Body of pancreas (tissue), 4 donors: Measurements from ENCODE around the gene LCOR. TPM values are rescaled to one million over a fixed set of nuclear protein-coding genes. Genes with fewer than 3 reads are reported as not detected.

ENCODE experiments used
- ATAC-seq: fragments of 150-250 bp; one replicate; pipeline ENCODE4 v1.9.1; 2016
- DNase-seq, 4 donors: peaks; one replicate each; pipeline ENCODE4 v3.0.0-alpha.2; 2019
- H3K27ac ChIP-seq, 4 donors: fragments of 200-600 bp; sonication (generic); 1 replicate in 3 of 4; 2 replicates in 1 of 4; pipeline versions ENCODE4 v1.5.1 to v1.6.1; 2016 to 2019; ENCODE audit warnings: mild to moderate bottlenecking in 1 of 4, mixed read lengths in 1 of 4, moderate library complexity in 1 of 4
- H3K27me3 ChIP-seq, 2 donors: fragments of 200-600 bp; sonication (generic); one replicate each; pipeline ENCODE4 v1.6.0; 2016; ENCODE audit warnings: mild to moderate bottlenecking in 1 of 2
- H3K36me3 ChIP-seq, 2 donors: fragments of 200-600 bp; sonication (generic); replicated peaks in 1 of 2; 2 replicates each; pipeline ENCODE4 v1.5.1; 2016; ENCODE audit warnings: low read depth in 2 of 2; ENCODE audit not compliant: insufficient read depth in 1 of 2
- H3K4me1 ChIP-seq: fragments of 200-600 bp; sonication (generic); one replicate; pipeline ENCODE4 v1.6.0; 2016
- H3K4me3 ChIP-seq, 2 donors: fragments of 200-600 bp; sonication (generic); 1 replicate in 1 of 2; 2 replicates in 1 of 2; pipeline ENCODE4 v1.5.1; 2016 to 2019
- H3K9me3 ChIP-seq, 3 donors: fragments of 200-600 bp; sonication (generic); 1 replicate in 2 of 3; 2 replicates in 1 of 3; pipeline ENCODE4 v1.5.1; 2016
- POLR2A ChIP-seq, 3 donors: fragments of 450-650 bp; IDR thresholded peaks; one replicate each; pipeline ENCODE4 v1.6.1; 2016; ENCODE audit warnings: antibody characterized with exemption in 3 of 3, mild to moderate bottlenecking in 2 of 3
- WGBS, 2 donors: methylation state at CpG; one replicate each; pipeline ENCODE4 v1.1.5; 2017; 5-methylcytosine and 5-hydroxymethylcytosine counted together
- intact Hi-C: fragments of 100-400 bp; cut with DNase I; formaldehyde crosslinking; loops from one replicate; pipeline ENCODE4 v1.15.1; 2023
- total RNA-seq, 2 donors: library from RNA; depleted of rRNA; stranded (reverse); fragments of >200 nt; gene quantifications; one replicate each; pipeline ENCODE4 v1.1.0, GENCODE V29; 2016
- TF ChIP-seq, protein P1 (sequence below), 7 experiments: fragments of 450-650 bp in 4 of 7; fragments of 200-600 bp in 3 of 7; sonication (generic) in 3 of 7; IDR thresholded peaks; one replicate each; pipeline ENCODE4 v1.5.1; 2016 to 2019; ENCODE audit warnings: antibody characterized with exemption in 7 of 7

Gene LCOR
- total RNA-seq, 2 donors from 2014 or later = 34.5 to 35.3 TPM

GRCh38 chr10:97004591-97004990 lies 172.5 kb downstream of the LCOR start:
- WGBS, 2 donors = 76 to 100% methylated on average over 1 to 8 of the region's 10 CpGs
- intact Hi-C loops = no loop called here
- no peak for TF ChIP-seq POLR2A (IDR thresholded peaks at IDR 0.05)
- TF ChIP-seq, protein P1, sequence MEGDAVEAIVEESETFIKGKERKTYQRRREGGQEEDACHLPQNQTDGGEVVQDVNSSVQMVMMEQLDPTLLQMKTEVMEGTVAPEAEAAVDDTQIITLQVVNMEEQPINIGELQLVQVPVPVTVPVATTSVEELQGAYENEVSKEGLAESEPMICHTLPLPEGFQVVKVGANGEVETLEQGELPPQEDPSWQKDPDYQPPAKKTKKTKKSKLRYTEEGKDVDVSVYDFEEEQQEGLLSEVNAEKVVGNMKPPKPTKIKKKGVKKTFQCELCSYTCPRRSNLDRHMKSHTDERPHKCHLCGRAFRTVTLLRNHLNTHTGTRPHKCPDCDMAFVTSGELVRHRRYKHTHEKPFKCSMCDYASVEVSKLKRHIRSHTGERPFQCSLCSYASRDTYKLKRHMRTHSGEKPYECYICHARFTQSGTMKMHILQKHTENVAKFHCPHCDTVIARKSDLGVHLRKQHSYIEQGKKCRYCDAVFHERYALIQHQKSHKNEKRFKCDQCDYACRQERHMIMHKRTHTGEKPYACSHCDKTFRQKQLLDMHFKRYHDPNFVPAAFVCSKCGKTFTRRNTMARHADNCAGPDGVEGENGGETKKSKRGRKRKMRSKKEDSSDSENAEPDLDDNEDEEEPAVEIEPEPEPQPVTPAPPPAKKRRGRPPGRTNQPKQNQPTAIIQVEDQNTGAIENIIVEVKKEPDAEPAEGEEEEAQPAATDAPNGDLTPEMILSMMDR (IDR thresholded peaks at IDR 0.05) = no peak
- H3K9me3 ChIP-seq = no peaks in the 10 kb centered on the region
- no peak overlapping the region for H3K27ac ChIP-seq
- no peaks in the 10 kb centered on the region for H3K36me3 ChIP-seq
- no peaks in the 10 kb centered on the region for H3K4me1 ChIP-seq
- no peak for ATAC-seq
- H3K4me3 ChIP-seq = no peak overlapping the region
- no peaks in the 10 kb centered on the region for H3K27me3 ChIP-seq
- no peak for DNase-seq

DNA sequence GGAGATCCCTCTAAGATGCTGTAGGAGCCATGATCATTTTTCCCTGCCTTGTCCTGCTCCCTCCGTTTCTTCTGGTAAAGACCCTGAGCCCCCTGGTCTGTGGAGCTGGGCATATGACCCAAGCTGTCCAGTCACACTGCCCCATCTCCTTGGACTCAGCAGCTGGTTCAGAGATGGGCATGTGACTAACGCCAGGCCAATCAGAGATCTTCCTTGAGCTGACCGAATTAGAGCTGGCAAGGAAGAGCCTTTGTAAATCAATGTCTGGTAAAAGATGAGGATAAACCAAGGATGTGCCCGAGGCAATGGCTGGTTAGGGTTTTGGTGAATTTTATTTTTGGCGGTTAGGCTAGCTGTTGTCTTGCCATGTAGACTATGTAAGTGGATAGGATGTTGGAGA lies 173.3 kb downstream of the LCOR start:
- TF ChIP-seq, protein P1 (IDR thresholded peaks at IDR 0.05) = no peak
- TF ChIP-seq POLR2A (IDR thresholded peaks at IDR 0.05) = no peak
- Histone ChIP-seq H3K36me3 (no peaks in the 10 kb centered on the region), H3K4me3 (no peak overlapping the region), H3K27ac (no peak overlapping the region), H3K4me1 (no peaks in the 10 kb centered on the region), H3K9me3 (no peaks in the 10 kb centered on the region), H3K27me3 (no peaks in the 10 kb centered on the region)
- intact Hi-C loops = no loop called here
- ATAC-seq = no peak
- no peak for DNase-seq
- WGBS, 2 donors = 77 to 85% methylated on average over 5 of the region's 5 CpGs

DNA sequence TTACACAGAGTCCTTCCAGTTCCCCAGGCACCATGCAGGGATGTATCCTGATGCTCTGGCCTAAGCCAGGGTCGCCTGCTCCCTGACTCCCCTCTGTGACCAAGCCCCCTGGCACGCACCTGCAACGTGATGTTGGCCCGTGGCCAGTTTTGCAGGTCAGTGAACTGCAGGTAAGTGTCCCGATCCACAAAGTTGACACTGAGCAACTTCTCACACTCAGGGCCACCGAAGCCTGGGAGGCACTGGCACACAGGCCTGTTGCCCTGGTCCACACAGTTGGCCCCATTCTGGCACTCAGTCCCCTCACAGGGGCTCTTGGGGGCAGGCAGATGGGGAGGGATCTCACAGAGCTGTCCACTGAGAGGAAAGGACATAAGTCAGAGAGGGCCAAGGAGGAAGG lies 174.3 kb downstream of the LCOR start:
- Histone ChIP-seq H3K9me3 (no peaks in the 10 kb centered on the region), H3K36me3 (no peaks in the 10 kb centered on the region), H3K27ac (no peak overlapping the region), H3K4me1 (no peaks in the 10 kb centered on the region), H3K27me3 (no peaks in the 10 kb centered on the region), H3K4me3 (no peak overlapping the region)
- ATAC-seq = no peak
- no peak for DNase-seq
- intact Hi-C loops = no loop called here
- WGBS, 2 donors = 59 to 80% methylated on average over 2 to 6 of the region's 6 CpGs
- TF ChIP-seq, protein P1 (IDR thresholded peaks at IDR 0.05) = no peak
- TF ChIP-seq POLR2A (IDR thresholded peaks at IDR 0.05) = no peak

DNA sequence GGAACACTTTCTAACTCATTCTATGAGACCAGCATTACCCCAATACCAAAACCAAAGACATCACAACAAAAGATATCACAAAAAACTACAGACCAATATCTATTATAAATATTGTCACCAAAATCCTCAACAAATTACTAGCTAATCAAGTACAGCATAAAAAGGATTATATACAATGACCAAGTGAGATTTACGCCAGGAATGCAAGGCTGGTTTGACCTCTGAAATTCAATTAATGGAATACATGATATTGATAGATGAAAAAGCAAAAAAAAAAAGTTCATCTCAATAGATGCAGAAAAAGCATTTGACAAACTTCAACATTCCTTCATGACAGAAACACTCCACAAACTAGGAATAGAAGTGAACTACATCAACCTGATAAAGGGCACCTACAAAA lies 175.3 kb downstream of the LCOR start:
- ATAC-seq (no peak), DNase-seq (no peak)
- no peaks in the 10 kb centered on the region for H3K9me3 ChIP-seq
- TF ChIP-seq, protein P1 (IDR thresholded peaks at IDR 0.05) = no peak
- no peak for TF ChIP-seq POLR2A (IDR thresholded peaks at IDR 0.05)
- intact Hi-C loops = no loop called here
- no peak overlapping the region for H3K27ac ChIP-seq
- no peak overlapping the region for H3K4me3 ChIP-seq
- H3K36me3 ChIP-seq = no peaks in the 10 kb centered on the region
- 92 to 93% methylated on average over 1 of the region's 1 CpG for WGBS, 2 donors
- no peaks in the 10 kb centered on the region for H3K4me1 ChIP-seq
- no peaks in the 10 kb centered on the region for H3K27me3 ChIP-seq

DNA sequence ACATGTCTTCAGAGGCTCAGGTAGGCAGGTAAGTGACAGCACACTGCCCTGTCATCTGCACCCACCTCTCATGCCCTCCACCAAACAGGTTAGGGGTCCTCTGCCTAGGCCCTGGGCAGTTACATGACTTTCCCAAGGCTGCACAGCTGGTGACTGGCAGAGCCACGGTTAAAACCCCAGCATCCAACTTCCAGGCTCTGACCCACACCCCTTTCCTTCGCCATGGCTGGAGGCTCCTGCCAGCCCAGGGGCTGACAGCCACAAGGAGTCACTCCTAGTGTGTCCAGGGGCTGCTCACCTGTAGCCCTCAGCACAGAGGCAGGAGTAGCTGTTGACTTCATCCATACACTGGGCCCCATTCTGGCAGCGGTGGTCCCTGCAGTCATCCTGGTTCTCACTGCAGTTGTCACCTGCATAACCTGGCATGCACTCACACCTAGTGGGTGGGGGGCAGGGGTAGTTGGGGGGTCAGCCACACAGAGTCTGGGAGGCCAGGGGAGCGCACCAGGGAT lies 178.7 kb downstream of the LCOR start:
- 80 to 87% methylated on average over 1 to 4 of the region's 4 CpGs for WGBS, 2 donors
- peaks cover 5% of the 10 kb centered on the region for H3K4me1 ChIP-seq
- ATAC-seq = no peak

More for the DNA sequence above, 178.7 kb downstream of the LCOR start:
- TF ChIP-seq POLR2A (IDR thresholded peaks at IDR 0.05) = no peak
- TF ChIP-seq, protein P1 (IDR thresholded peaks at IDR 0.05) = no peak
- Histone ChIP-seq H3K9me3 (no peaks in the 10 kb centered on the region), H3K27me3 (no peaks in the 10 kb centered on the region), H3K27ac (no peak overlapping the region), H3K36me3 (no peaks in the 10 kb centered on the region), H3K4me3 (no peak overlapping the region)
- DNase-seq = no peak
- intact Hi-C loops = no loop called here
